ENCODE data around the gene PAK4.

The PAK4 gene

DNA sequence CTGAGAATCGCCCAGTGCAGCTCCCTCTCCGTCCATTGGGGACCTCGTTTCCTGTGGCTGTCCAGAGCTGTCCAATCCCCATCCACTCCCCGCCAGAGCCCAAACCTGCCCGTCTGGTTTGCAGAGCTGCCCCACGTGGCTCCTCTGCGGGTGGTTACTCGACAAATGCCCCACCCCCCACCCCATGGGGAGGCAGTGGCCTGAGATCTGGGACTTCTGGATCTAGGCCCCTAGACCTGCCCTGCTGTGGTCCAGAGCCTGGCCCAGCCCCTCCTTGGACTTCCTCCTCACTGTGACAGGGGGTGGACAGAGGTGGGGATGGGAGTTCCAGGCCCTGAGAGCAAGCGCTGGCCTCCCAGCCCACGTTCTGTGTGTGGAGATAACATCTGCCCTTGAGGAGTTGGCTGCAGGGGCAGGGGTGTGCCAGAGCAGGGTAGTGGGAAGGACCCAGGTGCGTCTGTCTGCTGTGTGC, 29.1 kb downstream of the PAK4 start:
- H3K79me2 ChIP-seq (ENCODE audit: control insufficient read depth, low read length), result 0 out of 2 replicates have a peak, but pooled peaks cover 5% of the 10 kb centered on the region
- no peaks in the 10 kb centered on the region for H3K36me3 ChIP-seq (ENCODE audit: control insufficient read depth, low read length)
- no peaks in the 10 kb centered on the region for H3K9me2 ChIP-seq (replicated peaks; ENCODE audit: control insufficient read depth, low read length)
- no peak overlapping the region for H3K4me2 ChIP-seq (ENCODE audit: low read length)
- H4K20me1 ChIP-seq (ENCODE audit: control insufficient read depth, insufficient read depth, low read depth, low read length), result no peaks in the 10 kb centered on the region
- no peaks in the 10 kb centered on the region for H3K4me1 ChIP-seq (ENCODE audit: control insufficient read depth, low read length)
- no peaks in the 10 kb centered on the region for H3K27me3 ChIP-seq (ENCODE audit: control insufficient read depth, low read length)
- H3K9me3 ChIP-seq (ENCODE audit: control insufficient read depth, insufficient read depth, low read length), result no peaks in the 10 kb centered on the region
- TF ChIP-seq, protein P1, sequence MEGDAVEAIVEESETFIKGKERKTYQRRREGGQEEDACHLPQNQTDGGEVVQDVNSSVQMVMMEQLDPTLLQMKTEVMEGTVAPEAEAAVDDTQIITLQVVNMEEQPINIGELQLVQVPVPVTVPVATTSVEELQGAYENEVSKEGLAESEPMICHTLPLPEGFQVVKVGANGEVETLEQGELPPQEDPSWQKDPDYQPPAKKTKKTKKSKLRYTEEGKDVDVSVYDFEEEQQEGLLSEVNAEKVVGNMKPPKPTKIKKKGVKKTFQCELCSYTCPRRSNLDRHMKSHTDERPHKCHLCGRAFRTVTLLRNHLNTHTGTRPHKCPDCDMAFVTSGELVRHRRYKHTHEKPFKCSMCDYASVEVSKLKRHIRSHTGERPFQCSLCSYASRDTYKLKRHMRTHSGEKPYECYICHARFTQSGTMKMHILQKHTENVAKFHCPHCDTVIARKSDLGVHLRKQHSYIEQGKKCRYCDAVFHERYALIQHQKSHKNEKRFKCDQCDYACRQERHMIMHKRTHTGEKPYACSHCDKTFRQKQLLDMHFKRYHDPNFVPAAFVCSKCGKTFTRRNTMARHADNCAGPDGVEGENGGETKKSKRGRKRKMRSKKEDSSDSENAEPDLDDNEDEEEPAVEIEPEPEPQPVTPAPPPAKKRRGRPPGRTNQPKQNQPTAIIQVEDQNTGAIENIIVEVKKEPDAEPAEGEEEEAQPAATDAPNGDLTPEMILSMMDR (IDR thresholded peaks at IDR 0.05; ENCODE audit: low read depth, low read length, poor library complexity, severe bottlenecking), result no peak
- TF ChIP-seq EZH2phosphoT487 (IDR thresholded peaks at IDR 0.05; ENCODE audit: borderline replicate concordance, low read length), result no peak
- no peaks in the 10 kb centered on the region for H3F3A ChIP-seq (ENCODE audit: control insufficient read depth, insufficient read depth)
- no peak overlapping the region for H3K27ac ChIP-seq (ENCODE audit: low read depth, low read length)
- H3K4me3 ChIP-seq (ENCODE audit: low read length), result no peak overlapping the region

DNA sequence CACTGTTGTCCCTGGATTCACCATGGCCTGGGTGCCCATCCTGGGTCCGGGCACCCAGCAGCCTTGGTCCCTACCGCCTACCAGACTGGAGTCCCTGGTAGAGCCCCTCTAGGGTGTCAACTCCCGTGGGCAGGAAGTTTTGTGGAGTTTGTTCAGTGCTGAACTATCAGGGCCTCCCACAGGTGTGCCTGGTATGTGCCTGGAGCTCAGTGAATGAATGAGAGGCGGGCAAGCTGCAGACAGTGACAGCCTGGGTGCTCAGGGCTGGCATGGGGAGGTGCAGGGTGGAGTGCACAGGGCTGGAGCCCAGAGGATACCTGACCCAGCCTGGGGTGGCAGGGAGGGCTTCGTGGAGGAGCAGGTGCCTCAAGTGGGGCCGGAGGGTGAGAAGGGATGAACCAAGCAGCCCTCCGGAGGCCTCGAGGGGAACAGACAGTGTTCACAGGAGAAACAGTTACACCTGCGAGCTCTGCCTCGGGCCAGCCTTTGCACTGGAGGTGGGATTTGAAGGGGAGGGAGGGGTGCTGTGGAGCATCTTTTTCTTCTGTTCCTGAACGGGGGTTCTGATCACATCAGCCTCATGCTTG, 29.6 kb downstream of the PAK4 start:
- H4K20me1 ChIP-seq (ENCODE audit: control insufficient read depth, insufficient read depth, low read depth, low read length), result no peaks in the 10 kb centered on the region
- H3K79me2 ChIP-seq (ENCODE audit: control insufficient read depth, low read length), result 0 out of 2 replicates have a peak, but pooled peaks cover 5% of the 10 kb centered on the region

DNA sequence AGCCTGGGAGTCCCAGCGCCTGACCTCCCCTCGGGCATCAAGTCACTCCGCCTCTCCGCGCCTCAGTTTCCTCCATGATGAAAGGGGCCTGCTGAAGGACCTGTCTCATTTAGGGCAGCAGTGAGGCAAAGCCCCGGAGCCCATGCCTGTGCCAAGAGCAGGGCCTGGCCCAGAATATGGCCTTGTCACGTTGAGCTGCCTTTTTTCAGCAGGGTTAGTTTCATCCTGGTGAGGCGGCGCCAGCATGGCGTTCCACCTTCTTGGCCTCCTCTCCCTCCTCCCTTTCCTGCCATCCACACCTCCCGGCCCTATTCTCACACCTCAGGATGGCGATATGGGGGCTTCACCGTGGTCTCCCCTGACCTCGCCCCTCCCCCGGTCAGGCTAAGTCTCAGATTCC, 30.2 kb downstream of the PAK4 start:
- Histone ChIP-seq H3K4me3 (ENCODE audit: low read length) (no peak overlapping the region), H3K4me1 (ENCODE audit: control insufficient read depth, low read length) (no peaks in the 10 kb centered on the region), H3K9me2 (replicated peaks; ENCODE audit: control insufficient read depth, low read length) (no peaks in the 10 kb centered on the region), H3K27me3 (ENCODE audit: control insufficient read depth, low read length) (no peaks in the 10 kb centered on the region), H3K27ac (ENCODE audit: low read depth, low read length) (no peak overlapping the region), H4K20me1 (ENCODE audit: control insufficient read depth, insufficient read depth, low read depth, low read length) (no peaks in the 10 kb centered on the region), H3K79me2 (ENCODE audit: control insufficient read depth, low read length) (0 out of 2 replicates have a peak, but pooled peaks cover 5% of the 10 kb centered on the region), H3K9me3 (ENCODE audit: control insufficient read depth, insufficient read depth, low read length) (no peaks in the 10 kb centered on the region), H3F3A (ENCODE audit: control insufficient read depth, insufficient read depth) (no peaks in the 10 kb centered on the region), H3K4me2 (ENCODE audit: low read length) (no peak overlapping the region), H3K36me3 (ENCODE audit: control insufficient read depth, low read length) (no peaks in the 10 kb centered on the region)
- TF ChIP-seq, protein P1 (IDR thresholded peaks at IDR 0.05; ENCODE audit: low read depth, low read length, poor library complexity, severe bottlenecking), result no peak
- no peak for TF ChIP-seq EZH2phosphoT487 (IDR thresholded peaks at IDR 0.05; ENCODE audit: borderline replicate concordance, low read length)

More for the DNA sequence above, 29.6 kb downstream of the PAK4 start:
- H3K9me3 ChIP-seq (ENCODE audit: control insufficient read depth, insufficient read depth, low read length), result no peaks in the 10 kb centered on the region
- H3K4me3 ChIP-seq (ENCODE audit: low read length), result no peak overlapping the region
- TF ChIP-seq EZH2phosphoT487 (IDR thresholded peaks at IDR 0.05; ENCODE audit: borderline replicate concordance, low read length), result no peak
- TF ChIP-seq, protein P1 (IDR thresholded peaks at IDR 0.05; ENCODE audit: low read depth, low read length, poor library complexity, severe bottlenecking), result no peak
- no peaks in the 10 kb centered on the region for H3K9me2 ChIP-seq (replicated peaks; ENCODE audit: control insufficient read depth, low read length)
- no peaks in the 10 kb centered on the region for H3K27me3 ChIP-seq (ENCODE audit: control insufficient read depth, low read length)
- no peaks in the 10 kb centered on the region for H3F3A ChIP-seq (ENCODE audit: control insufficient read depth, insufficient read depth)
- no peaks in the 10 kb centered on the region for H3K4me1 ChIP-seq (ENCODE audit: control insufficient read depth, low read length)
- H3K4me2 ChIP-seq (ENCODE audit: low read length), result no peak overlapping the region
- no peaks in the 10 kb centered on the region for H3K36me3 ChIP-seq (ENCODE audit: control insufficient read depth, low read length)
- no peak overlapping the region for H3K27ac ChIP-seq (ENCODE audit: low read depth, low read length)
